ENCODE measurements around the gene ILF2. TPM values are rescaled to one million over a fixed set of nuclear protein-coding genes. Genes with fewer than 3 reads are reported as not detected.

The ILF2 gene
- total and polyA plus RNA-seq, 2 experiments from 2014 or later = 174 to 180 TPM

- Histone ChIP-seq H4K20me1 (ENCODE audit: insufficient read depth) (no peaks in the 10 kb centered on the region), H3F3A (ENCODE audit: insufficient read depth) (peaks cover 21% of the 10 kb centered on the region), H3K4me1 (ENCODE audit: insufficient read depth) (peaks cover 23% of the 10 kb centered on the region), H3K9me2 (ENCODE audit: insufficient read depth) (no peaks in the 10 kb centered on the region), H3K27ac (peak overlapping the region; percentile 23; the same call in 1 of the 2 replicates), H3K9ac (peak overlapping the region; percentile 29; the same call in 1 of the 2 replicates), H3K4me3 (peak overlapping the region; percentile 85), H3K79me2 (ENCODE audit: insufficient read depth) (peaks cover 53% of the 10 kb centered on the region), H3K36me3 (ENCODE audit: low read depth) (peaks cover 28% of the 10 kb centered on the region), H3K4me2 (ENCODE audit: unreplicated experiment) (peak overlapping the region; percentile 99), H3K27me3 (replicated peaks; ENCODE audit: insufficient read depth) (no peaks in the 10 kb centered on the region), H3K9me3 (ENCODE audit: low read depth) (no peaks in the 10 kb centered on the region), H2AFZ (no peak overlapping the region)
- WGBS, 2 experiments (ENCODE audit: low coverage in 1 of 2, low lambda C conversion rate in 2 of 2, missing lambda C conversion rate in 2 of 2) = 91 to 94% methylated on average over 10 of the region's 10 CpGs
- in situ Hi-C loops (cut with MboI) = no loop called here
- TF ChIP-seq EZH2phosphoT487 (IDR thresholded peaks at IDR 0.05; ENCODE audit: insufficient read depth, low read depth) (no peak), EZH2 (IDR thresholded peaks at IDR 0.05; ENCODE audit: insufficient read depth, poor library complexity, severe bottlenecking) (no peak)
- DNase-seq = no peak
These were observed 45.7 kb downstream of the ILF2 start for GRCh38 chr1:153624965-153625611.

- no peaks in the 10 kb centered on the region for H3K27me3 ChIP-seq (replicated peaks; ENCODE audit: insufficient read depth)
- peaks cover 41% of the 10 kb centered on the region for H3F3A ChIP-seq (ENCODE audit: insufficient read depth)
- H3K4me2 ChIP-seq (ENCODE audit: unreplicated experiment) = no peak overlapping the region
- in situ Hi-C loops (cut with MboI) = no loop called here
- no peaks in the 10 kb centered on the region for H3K9me3 ChIP-seq (ENCODE audit: low read depth)
- peaks cover 39% of the 10 kb centered on the region for H3K36me3 ChIP-seq (ENCODE audit: low read depth)
- no peak for DNase-seq
- H3K9ac ChIP-seq = no peak overlapping the region
- no peak for TF ChIP-seq EZH2phosphoT487 (IDR thresholded peaks at IDR 0.05; ENCODE audit: insufficient read depth, low read depth)
- TF ChIP-seq EZH2 (IDR thresholded peaks at IDR 0.05; ENCODE audit: insufficient read depth, poor library complexity, severe bottlenecking) = no peak
- H3K4me3 ChIP-seq = no peak overlapping the region
- H2AFZ ChIP-seq = no peak overlapping the region
- peaks cover 53% of the 10 kb centered on the region for H3K79me2 ChIP-seq (ENCODE audit: insufficient read depth)
- 92 to 94% methylated on average over 7 of the region's 7 CpGs for WGBS, 2 experiments (ENCODE audit: low coverage in 1 of 2, low lambda C conversion rate in 2 of 2, missing lambda C conversion rate in 2 of 2)
- H4K20me1 ChIP-seq (ENCODE audit: insufficient read depth) = no peaks in the 10 kb centered on the region
- H3K9me2 ChIP-seq (ENCODE audit: insufficient read depth) = no peaks in the 10 kb centered on the region
- H3K27ac ChIP-seq = no peak overlapping the region
- peaks cover 24% of the 10 kb centered on the region for H3K4me1 ChIP-seq (ENCODE audit: insufficient read depth)
These were observed 47.7 kb downstream of the ILF2 start for GRCh38 chr1:153623101-153623500.

DNA sequence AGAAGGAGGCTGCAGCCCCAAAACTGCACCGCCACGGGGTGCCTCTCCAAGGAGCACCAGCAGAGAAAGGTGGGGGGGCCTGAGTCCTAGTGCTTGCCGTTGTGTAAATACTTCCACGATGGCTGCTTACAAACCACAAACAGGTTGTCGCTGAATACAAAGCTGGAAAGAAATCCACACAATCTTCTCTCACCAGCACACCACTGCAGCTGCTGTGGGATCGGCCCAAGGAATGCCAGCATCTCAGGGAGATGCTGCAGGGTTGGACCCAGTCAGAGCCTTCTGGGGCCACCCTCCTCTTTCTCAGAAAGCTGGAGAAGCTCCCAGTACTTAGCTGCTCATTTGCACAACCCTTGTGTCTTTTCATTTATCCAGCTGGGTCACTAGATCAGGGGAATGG, 51.6 kb downstream of the ILF2 start:
- Histone ChIP-seq H3K9me3 (ENCODE audit: low read depth) (no peaks in the 10 kb centered on the region), H3K27me3 (replicated peaks; ENCODE audit: insufficient read depth) (no peaks in the 10 kb centered on the region), H3K27ac (no peak overlapping the region), H3K4me2 (ENCODE audit: unreplicated experiment) (no peak overlapping the region), H3K9me2 (ENCODE audit: insufficient read depth) (no peaks in the 10 kb centered on the region), H4K20me1 (ENCODE audit: insufficient read depth) (no peaks in the 10 kb centered on the region), H3K79me2 (ENCODE audit: insufficient read depth) (peaks cover 26% of the 10 kb centered on the region), H3K4me3 (no peak overlapping the region), H3K9ac (no peak overlapping the region), H3K4me1 (ENCODE audit: insufficient read depth) (peaks cover 17% of the 10 kb centered on the region), H3K36me3 (ENCODE audit: low read depth) (peaks cover 25% of the 10 kb centered on the region), H2AFZ (no peak overlapping the region), H3F3A (ENCODE audit: insufficient read depth) (peaks cover 52% of the 10 kb centered on the region)
- in situ Hi-C loops (cut with MboI) = no loop called here
- DNase-seq = no peak
- no peak for TF ChIP-seq EZH2 (IDR thresholded peaks at IDR 0.05; ENCODE audit: insufficient read depth, poor library complexity, severe bottlenecking)
- no peak for TF ChIP-seq EZH2phosphoT487 (IDR thresholded peaks at IDR 0.05; ENCODE audit: insufficient read depth, low read depth)
- WGBS, 2 experiments (ENCODE audit: low coverage in 1 of 2, low lambda C conversion rate in 2 of 2, missing lambda C conversion rate in 2 of 2) = 93 to 96% methylated on average over 6 of the region's 6 CpGs

DNA sequence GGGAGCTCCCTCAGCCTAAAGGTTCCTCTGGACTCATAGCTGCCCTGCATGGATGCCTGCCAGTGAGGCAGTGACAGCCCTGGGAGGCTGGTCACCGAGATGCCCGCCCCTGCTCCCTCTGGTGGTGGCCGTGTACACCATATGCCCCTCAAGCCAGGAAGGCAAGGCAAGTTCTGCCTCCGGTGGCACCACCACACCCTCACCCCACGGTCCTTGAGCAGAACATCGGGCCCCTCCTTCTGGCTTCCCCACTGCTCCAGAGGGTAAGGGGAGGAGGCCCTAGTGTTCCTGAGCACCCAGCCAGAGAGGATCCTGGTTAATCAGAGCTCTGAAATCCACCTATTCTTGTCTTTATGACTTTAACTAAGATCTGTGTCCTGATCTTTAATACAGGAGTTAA, 53.1 kb downstream of the ILF2 start:
- Histone ChIP-seq H3K4me2 (ENCODE audit: unreplicated experiment) (no peak overlapping the region), H3K27ac (peak overlapping the region; percentile 46), H3K27me3 (replicated peaks; ENCODE audit: insufficient read depth) (no peaks in the 10 kb centered on the region), H3K79me2 (ENCODE audit: insufficient read depth) (peaks cover 21% of the 10 kb centered on the region), H3K4me1 (ENCODE audit: insufficient read depth) (peaks cover 20% of the 10 kb centered on the region), H3K9me2 (ENCODE audit: insufficient read depth) (no peaks in the 10 kb centered on the region), H3K4me3 (no peak overlapping the region), H3F3A (ENCODE audit: insufficient read depth) (peaks cover 44% of the 10 kb centered on the region), H3K9ac (peak overlapping the region; percentile 39; the same call in 1 of the 2 replicates), H4K20me1 (ENCODE audit: insufficient read depth) (no peaks in the 10 kb centered on the region), H3K9me3 (ENCODE audit: low read depth) (no peaks in the 10 kb centered on the region), H3K36me3 (ENCODE audit: low read depth) (peaks cover 21% of the 10 kb centered on the region), H2AFZ (no peak overlapping the region)
- DNase-seq = peak; percentile 81
- no peak for TF ChIP-seq EZH2 (IDR thresholded peaks at IDR 0.05; ENCODE audit: insufficient read depth, poor library complexity, severe bottlenecking)
- in situ Hi-C loops (cut with MboI) = no loop called here
- 40 to 45% methylated on average over 6 of the region's 6 CpGs for WGBS, 2 experiments (ENCODE audit: low coverage in 1 of 2, low lambda C conversion rate in 2 of 2, missing lambda C conversion rate in 2 of 2)

All from GM23248 (cell line).